ENCODE results near the gene BLOC1S1.

The BLOC1S1 gene

GRCh38 chr12:55694188-55694515 is 21.7 kb upstream of the BLOC1S1 start:
- in situ Hi-C loops (cut with MboI; ENCODE audit: low sequenced_read_pairs): no loop called here

GRCh38 chr12:55694651-55695050 is 21.2 kb upstream of the BLOC1S1 start:
- in situ Hi-C loops (cut with MboI; ENCODE audit: low sequenced_read_pairs): no loop called here

- in situ Hi-C loops (cut with MboI; ENCODE audit: low sequenced_read_pairs): no loop called here
Measured at GRCh38 chr12:55695349-55695748, 20.5 kb upstream of the BLOC1S1 start.

- in situ Hi-C loops (cut with MboI; ENCODE audit: low sequenced_read_pairs): no loop called here
Measured at GRCh38 chr12:55696141-55696540, 19.7 kb upstream of the BLOC1S1 start.

DNA sequence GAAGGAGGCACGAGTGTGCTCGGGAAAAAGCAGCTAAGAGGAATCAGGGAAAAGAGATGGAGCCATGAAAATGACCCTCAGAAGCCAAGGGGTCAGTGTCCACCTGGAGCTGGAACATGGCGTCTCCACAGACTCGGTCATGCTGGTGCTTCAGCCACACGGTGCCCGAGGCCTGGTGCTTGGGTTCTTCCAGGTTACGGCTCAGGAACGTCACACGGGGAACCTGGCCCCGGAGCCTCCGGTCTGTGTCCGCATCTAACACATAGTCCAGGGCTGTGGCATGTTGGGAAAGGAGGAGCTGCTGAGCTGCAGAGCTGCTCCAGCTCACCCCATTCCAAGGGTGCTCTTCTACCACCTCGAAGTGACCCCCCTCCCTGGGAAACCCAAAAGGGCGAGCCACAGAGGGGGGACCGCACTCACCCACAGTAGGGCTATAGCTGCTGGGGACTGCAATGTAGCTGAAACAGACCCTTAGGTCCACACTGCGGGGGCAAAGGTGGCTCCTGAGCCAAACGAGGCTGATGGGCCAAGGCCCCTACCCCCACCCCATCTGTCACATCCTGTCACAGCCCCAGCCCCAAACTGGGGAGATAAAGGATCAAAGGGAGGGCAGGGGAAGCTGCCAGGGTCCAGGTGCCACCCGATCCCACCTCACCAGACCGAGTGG is 18.9 kb upstream of the BLOC1S1 start:
- in situ Hi-C loops (cut with MboI; ENCODE audit: low sequenced_read_pairs): no loop called here

DNA sequence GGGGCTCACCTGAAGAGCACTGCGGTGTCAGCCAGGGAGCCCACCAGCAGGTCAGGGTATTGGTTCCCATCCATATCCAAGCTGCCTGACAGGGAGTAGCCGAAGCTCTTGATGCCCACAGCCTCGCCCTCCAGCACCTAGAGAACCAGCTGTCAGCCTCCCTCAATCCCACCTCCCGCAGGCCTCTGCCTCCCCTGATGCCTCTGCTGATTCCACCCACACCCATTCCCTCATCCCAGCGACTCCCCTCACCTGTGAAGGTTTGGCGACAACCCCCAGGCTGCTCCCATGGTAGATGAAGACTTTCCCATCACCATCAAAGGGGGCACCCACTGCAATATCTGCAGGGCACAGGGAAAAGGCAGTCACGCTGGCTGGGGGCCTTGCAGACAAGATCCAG is 18.2 kb upstream of the BLOC1S1 start:
- in situ Hi-C loops (cut with MboI; ENCODE audit: low sequenced_read_pairs): no loop called here

- in situ Hi-C loops (cut with MboI; ENCODE audit: low sequenced_read_pairs): no loop called here
Measured at GRCh38 chr12:55698241-55698955, 17.4 kb upstream of the BLOC1S1 start.

DNA sequence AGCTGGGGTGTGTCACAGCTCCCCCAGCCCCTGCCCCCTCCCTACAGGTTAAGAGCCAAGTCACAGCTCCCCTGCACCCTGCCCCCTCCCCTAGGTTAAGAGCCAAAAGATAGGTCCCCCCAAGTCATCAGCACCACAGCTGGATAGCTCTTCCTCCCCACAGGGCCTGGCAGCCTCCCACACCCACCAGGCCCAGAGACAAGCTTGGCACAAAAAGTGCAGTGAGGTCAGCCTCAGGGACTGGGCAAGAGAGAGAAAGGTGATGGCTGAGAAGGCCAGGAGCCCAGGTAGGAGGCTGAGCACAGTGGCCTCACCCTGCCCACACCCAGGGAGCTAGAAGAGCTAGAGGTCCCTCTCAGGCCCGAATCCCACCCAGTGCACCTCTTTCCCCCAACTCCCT is 16.9 kb upstream of the BLOC1S1 start:
- in situ Hi-C loops (cut with MboI; ENCODE audit: low sequenced_read_pairs): no loop called here

- in situ Hi-C loops (cut with MboI; ENCODE audit: low sequenced_read_pairs): no loop called here
Measured at GRCh38 chr12:55699471-55700055, 16.3 kb upstream of the BLOC1S1 start.

DNA sequence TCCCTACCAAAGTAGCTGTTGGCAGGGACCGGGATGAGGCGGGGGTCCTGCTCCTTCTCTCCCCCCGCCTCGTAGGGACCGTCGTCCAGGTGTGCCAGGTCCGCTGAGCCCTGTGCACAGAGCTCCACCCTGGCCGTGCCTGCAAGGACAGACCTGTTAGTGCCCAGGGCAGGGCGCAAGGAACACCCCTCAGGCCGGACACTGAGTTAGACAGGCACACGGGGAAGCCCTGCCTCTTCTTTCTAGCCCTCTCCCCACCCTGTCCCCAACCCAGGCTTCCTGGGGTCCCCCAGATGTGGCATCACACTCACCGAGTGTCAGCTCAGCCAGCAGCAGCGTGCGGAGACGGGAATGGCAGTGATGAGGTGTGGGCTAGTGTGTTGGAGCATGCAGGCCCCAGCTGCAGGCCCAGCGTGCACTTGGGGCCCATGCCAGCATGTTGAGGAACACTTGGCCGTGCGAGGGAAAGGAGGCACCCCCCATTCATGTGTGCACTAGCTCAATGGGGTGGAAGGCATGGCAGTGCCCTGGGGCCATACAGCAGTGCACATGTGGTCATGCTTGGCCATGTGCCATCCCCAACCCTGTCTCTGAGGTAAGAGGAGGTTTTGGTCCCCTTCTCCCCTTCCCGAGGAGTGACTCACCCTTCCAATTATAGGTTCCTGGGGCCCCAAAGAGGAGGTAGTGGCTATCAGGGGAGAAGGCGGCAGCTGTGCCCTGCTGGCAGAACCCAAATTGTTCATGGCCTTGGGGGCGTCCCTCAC is 15.4 kb upstream of the BLOC1S1 start:
- in situ Hi-C loops (cut with MboI; ENCODE audit: low sequenced_read_pairs): no loop called here

DNA sequence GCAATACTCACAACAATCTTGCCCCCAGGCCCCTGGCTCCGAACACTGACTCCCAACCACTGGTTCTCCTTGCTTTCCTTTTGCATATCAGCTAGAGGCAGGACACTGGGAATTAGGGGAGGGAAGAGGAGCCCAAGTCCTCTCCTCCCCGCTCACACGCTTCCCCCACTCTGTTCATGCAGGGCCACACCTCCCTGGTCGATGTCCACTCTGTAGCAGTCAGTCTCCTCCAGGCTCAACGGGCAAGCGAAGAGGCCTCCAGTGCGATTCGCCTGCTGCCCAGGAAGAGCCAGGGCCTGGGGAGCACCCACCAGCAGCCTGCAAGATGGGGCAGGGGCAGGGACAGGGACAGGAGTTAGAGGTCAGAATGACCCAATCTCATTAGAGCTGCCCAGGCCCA is 13.0 kb upstream of the BLOC1S1 start:
- in situ Hi-C loops (cut with MboI; ENCODE audit: low sequenced_read_pairs): no loop called here

DNA sequence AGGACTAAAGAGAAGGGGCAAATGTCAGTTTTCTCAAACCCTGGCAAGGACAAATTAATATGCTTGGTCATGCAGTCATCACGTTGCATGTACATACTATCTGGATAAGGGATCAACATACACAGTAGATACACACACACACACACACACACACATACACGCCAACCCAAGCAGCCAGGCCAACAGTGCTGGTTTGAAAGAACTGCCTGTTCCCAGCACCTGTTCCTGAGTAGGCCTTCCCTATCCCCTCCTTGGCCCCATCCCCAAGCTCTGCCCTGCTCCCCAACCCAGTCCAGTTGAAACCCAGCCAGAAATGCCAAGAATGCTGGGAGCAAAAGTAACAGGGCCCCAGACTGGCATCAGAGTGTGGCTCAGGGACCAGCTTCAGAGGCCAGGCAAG is 12.6 kb upstream of the BLOC1S1 start:
- in situ Hi-C loops (cut with MboI; ENCODE audit: low sequenced_read_pairs): no loop called here

- in situ Hi-C loops (cut with MboI; ENCODE audit: low sequenced_read_pairs): no loop called here
Measured at GRCh38 chr12:55703901-55704761, 11.7 kb upstream of the BLOC1S1 start.

- in situ Hi-C loops (cut with MboI; ENCODE audit: low sequenced_read_pairs): no loop called here
Measured at GRCh38 chr12:55704824-55705718, 10.8 kb upstream of the BLOC1S1 start.

DNA sequence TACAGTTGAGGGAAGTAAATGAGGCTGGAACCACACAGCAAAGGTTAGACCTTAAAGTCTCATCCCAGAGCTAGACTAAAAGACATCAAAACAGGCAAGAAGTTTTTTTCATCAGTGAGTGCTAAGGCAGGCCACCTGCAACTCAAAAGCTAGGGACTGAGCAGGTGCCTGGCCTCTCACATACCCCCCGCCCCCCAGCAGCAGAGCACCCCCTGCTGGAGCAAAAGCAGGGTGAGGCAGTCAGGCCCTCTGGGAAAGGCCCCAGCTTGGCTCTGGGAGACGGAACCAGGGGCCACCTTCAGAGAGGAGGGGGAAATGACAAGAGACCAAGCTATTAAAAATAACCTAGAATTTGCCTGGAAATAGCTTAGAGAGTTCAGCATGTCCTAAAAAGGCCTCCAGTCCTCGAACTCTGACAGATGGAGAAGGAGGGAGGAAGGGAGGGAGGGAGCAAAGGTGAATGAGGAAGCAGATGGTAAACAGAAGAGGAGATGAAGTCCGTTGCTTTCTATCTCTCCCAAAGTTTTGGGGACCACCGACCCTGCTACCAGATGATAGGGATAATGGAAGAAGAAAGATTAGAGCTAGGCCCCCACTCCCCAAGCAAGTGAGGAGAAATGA is 10.0 kb upstream of the BLOC1S1 start:
- in situ Hi-C loops (cut with MboI; ENCODE audit: low sequenced_read_pairs): no loop called here

GRCh38 chr12:55706568-55707218 is 9.2 kb upstream of the BLOC1S1 start:
- in situ Hi-C loops (cut with MboI; ENCODE audit: low sequenced_read_pairs): no loop called here

DNA sequence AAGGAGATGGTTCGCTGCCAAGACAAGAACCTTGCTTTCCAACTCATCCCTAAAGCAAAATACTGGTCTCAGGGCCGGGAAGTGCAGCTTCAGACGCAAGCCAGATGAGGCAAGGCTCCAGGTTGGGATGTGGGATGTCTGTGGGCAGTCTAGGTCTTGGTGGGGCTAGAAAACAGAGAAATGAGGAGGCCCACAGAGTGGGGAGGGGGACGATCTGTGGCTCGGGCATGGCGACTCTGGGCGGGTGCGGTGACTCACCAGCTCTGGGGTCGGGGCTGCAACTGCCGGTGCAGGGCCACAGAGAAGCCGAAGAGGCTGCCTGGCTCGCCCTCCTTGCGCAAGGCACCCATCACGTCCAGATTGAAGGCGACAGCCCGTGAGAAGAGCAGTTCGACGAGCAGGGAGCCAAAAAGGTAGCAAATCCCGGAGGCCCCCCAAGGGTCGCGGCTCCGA is 8.6 kb upstream of the BLOC1S1 start:
- in situ Hi-C loops (cut with MboI; ENCODE audit: low sequenced_read_pairs): no loop called here

DNA sequence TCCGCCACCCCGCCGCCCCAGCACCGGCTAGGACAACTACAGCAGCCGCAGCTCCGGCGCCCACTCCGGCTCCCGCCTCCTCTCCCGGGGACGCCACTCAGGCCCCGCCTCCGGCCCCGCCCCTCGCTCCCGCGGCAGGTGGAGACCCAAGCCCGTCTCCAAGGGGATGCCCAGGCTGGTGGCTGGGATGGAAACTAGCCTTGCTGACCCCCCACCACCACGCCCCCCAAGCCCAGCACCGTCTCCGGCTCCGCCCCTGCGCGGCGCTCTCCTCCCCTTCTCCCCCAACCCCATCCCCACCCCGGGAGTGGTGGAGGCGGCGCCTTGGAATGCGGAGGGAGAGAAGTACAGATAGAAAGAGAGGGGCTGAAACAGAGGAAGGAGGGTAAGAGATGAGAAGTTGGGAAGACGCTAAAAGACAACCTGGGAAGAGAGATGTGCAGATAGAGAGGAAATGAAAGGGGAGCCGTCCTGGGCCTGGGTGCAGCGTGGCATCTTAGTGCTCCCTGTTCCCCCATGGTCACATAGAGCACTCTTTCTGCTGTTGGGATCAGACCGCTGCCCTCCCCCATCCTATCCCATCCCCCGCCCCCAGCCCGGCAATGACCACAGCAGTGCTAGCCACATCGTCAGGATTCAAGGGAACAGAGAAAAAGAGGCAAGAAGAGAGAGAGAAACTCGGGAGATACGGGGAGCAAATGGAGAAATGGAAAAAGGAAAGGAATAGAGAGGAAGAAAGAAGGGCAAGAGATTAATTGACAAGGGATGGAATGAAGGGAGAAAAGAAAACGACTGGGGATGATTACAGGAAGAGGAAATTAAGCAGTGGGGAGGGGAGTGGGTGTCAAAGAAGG is 7.8 kb upstream of the BLOC1S1 start, which contains the start of gene ITGA7:
Gene ITGA7, minus strand, starts transcription at position 64 of the 854 bp plus-strand sequence. CDS start 222 bp downstream, outside the sequence.
- in situ Hi-C loops (cut with MboI; ENCODE audit: low sequenced_read_pairs): no loop called here
